GM12873 (cell line): Measurements from ENCODE around the gene SAMHD1.

Experiments used
- TF ChIP-seq, protein P1 (sequence below): IDR thresholded peaks from 2 replicates; pipeline ENCODE4 v1.5.1; 2012; ENCODE audit warnings: low read depth, mild to moderate bottlenecking, moderate library complexity, low read length, control low read depth; ENCODE audit not compliant: insufficient read depth; ENCODE audit errors: missing control alignments

Gene SAMHD1

DNA sequence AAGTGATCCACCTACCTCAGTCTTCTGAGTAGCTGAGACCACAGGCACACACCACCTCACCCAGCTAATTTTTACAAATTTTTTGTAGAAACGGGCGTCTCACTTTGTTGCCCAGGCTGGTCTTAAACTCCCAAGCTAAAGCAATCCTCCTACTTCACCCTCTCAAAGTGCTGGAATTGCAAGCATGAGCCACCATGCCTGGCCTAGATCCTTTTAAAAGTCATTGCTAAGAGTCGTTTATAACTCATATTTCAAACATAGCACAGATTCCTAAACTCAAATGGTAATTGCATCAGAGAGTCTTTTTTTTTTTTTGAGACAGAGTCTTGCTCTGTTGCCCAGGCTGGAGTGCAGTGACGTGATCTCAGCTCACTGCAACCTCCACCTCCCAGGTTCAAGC lies 7.7 kb upstream of the SAMHD1 start:
- TF ChIP-seq, protein P1, sequence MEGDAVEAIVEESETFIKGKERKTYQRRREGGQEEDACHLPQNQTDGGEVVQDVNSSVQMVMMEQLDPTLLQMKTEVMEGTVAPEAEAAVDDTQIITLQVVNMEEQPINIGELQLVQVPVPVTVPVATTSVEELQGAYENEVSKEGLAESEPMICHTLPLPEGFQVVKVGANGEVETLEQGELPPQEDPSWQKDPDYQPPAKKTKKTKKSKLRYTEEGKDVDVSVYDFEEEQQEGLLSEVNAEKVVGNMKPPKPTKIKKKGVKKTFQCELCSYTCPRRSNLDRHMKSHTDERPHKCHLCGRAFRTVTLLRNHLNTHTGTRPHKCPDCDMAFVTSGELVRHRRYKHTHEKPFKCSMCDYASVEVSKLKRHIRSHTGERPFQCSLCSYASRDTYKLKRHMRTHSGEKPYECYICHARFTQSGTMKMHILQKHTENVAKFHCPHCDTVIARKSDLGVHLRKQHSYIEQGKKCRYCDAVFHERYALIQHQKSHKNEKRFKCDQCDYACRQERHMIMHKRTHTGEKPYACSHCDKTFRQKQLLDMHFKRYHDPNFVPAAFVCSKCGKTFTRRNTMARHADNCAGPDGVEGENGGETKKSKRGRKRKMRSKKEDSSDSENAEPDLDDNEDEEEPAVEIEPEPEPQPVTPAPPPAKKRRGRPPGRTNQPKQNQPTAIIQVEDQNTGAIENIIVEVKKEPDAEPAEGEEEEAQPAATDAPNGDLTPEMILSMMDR: no peak

GRCh38 chr20:36957875-36958667 lies 6.6 kb upstream of the SAMHD1 start:
- TF ChIP-seq, protein P1: no peak

DNA sequence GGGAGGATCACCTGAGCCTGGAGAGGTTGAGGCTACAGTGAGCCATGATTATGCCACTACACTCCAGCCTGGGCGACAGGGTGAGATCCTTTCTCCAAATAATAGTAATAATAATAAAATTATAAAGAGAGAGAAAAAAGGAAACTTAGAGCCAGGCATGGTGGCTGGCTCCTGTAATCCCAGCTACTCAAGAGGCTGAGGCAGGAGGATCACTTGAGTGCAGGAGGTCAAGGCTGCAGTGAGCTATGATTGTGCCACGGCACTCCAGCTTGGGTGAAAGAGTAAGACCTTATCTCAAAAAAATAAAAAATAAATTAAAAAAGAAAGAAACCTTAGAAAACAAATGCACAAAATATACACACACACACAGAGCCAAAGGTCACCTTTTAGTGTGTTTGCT lies 5.2 kb upstream of the SAMHD1 start:
- TF ChIP-seq, protein P1: no peak

- TF ChIP-seq, protein P1: no peak
Measured at GRCh38 chr20:36956016-36956415, 4.5 kb upstream of the SAMHD1 start.

DNA sequence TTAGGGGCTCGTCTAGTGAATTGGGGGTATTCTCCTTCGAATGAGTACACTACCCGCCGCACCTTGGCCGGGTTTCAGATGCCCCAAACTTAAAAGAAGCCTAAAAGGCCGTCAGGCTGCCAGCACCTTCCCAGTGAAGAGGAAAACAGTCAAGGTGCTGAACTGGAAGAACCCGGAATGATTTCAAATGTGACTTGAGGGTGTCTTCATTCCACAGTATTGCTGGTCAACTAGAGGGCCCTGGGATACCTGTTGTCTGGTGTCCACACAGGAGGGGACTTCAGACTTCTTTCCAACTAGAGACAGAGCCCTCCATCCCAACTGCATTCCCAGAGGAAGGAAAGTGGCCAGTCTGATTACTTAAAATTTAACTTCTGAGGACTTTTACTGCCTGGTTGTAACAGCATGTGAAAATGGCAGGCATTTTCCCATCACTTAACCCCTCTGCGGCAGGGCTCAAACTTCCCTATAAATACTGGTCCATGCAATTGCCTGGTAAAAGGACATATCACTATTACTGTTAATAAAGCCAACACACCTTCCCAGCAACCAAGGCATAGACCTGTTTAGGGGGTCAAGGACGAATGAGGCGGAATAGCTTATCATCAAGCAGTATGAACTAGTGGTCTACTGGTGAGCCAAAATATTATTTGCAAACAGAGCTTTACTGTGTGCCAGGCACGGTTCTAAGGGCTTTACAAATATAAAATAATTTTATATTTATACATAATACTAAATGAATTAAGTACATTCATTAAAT lies 651 bp upstream of the SAMHD1 start:
- TF ChIP-seq, protein P1: no peak

- TF ChIP-seq, protein P1: no peak
Measured at GRCh38 chr20:36950414-36951197, 902 bp downstream of the SAMHD1 start.

DNA sequence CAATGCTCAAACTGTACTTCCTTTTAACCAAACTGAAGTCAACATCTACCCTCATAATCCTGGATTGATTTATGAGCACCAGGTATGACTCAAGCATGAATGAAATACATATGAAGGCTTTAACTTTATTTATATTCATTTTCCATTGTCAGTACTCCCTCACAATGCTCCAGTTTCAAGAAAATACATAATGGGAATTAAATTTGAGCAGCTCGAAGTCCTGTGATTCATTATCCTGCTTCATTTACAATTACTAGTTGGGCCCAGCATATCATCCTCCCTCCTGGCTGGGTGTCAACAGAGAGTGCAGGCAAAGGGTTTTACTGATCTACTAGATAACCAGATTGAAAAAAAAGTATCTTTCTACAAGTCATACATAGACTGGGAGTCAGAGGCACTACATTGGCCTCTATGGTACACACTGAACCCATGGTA lies 10.1 kb downstream of the SAMHD1 start:
- TF ChIP-seq, protein P1: no peak
